ENCODE results near the gene TCF12.

Gene TCF12

GRCh38 chr15:57324590-57324890 is 406.1 kb downstream of the TCF12 start:
- in situ Hi-C loops (cut with HindIII; ENCODE audit: low sequenced_read_pairs): no loop called here

GRCh38 chr15:57324944-57325679 is 406.7 kb downstream of the TCF12 start:
- in situ Hi-C loops (cut with HindIII; ENCODE audit: low sequenced_read_pairs): no loop called here

GRCh38 chr15:57326196-57326595 is 407.8 kb downstream of the TCF12 start:
- in situ Hi-C loops (cut with HindIII; ENCODE audit: low sequenced_read_pairs): no loop called here

DNA sequence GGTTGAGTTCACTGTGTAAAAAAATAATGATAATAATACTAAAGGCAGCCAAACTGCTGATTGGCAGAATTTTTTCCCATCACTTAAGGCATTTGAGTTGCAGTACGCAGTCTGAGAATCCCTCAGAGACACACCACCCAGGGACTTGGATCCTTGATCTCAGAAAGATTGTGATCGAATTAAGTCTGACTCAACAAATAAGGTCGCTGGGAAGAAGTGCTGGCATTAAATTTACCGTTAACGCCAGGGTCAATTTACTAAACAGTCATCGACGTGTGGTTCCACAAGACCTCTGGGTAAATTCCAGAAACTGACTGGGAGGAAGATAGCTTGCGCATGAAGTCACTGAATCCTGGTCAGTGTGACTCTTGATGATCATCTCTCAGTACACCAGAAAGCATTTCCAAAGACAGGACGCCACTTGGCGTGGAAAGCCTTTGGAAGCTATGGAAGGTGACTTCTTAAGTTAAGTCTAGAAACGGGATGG is 409.6 kb downstream of the TCF12 start:
- in situ Hi-C loops (cut with HindIII; ENCODE audit: low sequenced_read_pairs): no loop called here

DNA sequence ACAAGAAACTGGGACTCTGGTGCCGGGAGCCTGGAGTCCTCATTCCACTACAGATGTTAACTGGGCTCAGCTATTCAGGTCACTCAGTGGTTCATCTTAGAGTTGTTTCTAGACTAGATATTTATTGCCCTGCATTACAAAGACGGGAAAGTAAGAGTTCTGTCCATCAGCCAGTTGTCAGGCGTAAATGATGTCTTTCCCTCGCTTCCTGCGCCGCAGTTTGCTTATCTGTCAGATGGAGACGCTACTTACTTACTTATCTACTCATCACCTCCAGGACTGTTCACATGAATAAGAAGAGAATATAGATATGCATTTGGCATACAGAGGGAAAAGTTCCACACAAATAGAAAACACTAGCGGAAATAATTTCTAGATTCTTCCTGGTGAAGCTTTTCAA is 410.0 kb downstream of the TCF12 start:
- in situ Hi-C loops (cut with HindIII; ENCODE audit: low sequenced_read_pairs): no loop called here

GRCh38 chr15:57328897-57329296 is 410.5 kb downstream of the TCF12 start:
- in situ Hi-C loops (cut with HindIII; ENCODE audit: low sequenced_read_pairs): no loop called here

- in situ Hi-C loops (cut with HindIII; ENCODE audit: low sequenced_read_pairs): no loop called here
Measured at GRCh38 chr15:57329582-57330367, 411.3 kb downstream of the TCF12 start.

DNA sequence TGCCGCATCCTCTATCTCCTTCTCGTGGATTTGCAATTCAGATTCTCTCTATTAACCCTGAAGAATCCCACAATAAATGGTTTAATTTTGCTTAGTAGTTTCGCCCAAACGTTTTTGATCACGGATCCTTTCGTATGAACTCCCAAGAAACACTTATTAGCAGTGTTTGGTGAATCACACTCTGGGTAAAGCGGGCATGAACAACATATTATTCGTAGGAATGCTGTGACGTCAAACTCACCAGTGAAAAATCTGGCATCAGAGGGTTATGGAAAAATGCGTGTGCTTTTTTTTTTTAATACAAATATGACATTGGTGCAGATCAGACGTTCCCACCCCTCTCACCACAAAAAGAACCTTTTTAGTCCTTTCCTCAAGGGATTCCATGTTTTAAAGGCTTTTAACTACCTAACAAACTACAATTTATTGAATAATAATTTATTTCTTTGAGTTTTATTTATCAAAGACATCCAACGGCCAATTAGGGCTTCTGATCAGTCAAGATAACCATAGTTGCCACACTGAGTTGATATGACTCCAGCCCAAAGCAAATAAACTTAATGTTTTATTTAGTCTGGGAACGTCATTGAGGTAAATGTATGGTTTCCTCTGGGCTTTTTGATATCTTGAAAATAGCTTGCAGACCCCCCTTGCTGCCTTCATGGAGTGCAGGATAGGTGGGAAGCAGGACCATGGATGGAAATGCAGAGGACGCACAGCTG is 412.3 kb downstream of the TCF12 start:
- in situ Hi-C loops (cut with HindIII; ENCODE audit: low sequenced_read_pairs): no loop called here

GRCh38 chr15:57332326-57332725 is 413.9 kb downstream of the TCF12 start:
- in situ Hi-C loops (cut with HindIII; ENCODE audit: low sequenced_read_pairs): no loop called here

DNA sequence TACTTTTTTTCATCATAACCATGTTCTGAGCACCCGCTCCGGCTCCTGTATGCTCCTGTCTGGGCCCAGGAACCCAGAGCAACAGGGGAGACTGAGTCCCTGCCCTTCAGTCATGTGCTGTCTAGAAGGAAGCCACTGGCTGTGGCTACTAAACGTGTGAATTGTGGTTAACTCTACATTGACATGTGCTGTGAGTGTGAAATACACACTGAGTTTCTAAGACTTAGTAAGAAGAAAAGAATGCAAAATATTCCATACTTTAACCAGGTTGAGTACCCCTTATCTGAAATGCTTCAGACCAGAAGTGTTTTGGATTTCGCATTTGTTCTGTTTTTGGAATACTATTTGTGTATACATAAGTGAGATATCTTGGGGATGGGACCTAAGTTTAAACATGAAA is 415.0 kb downstream of the TCF12 start:
- in situ Hi-C loops (cut with HindIII; ENCODE audit: low sequenced_read_pairs): no loop called here

DNA sequence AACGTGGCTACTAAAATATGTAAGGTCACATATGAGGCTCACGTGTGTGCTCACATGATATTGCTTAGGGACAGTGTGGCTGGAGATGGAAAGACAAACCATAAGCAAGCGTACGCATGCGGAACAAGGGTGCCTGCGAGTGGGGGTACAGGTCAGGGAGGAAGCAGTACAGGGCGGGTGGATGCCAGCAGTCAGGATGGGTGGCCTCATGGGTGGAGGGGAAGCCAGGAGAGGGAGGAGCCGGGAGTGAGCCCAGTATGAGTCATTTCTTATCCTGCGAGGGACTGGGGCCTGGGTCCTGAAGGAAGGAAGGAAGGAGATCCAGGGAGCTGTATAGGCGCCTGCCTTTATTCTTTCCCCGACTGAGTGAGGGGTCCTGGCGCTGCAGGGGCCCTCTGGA is 415.8 kb downstream of the TCF12 start:
- in situ Hi-C loops (cut with HindIII; ENCODE audit: low sequenced_read_pairs): no loop called here

- in situ Hi-C loops (cut with HindIII; ENCODE audit: low sequenced_read_pairs): loop anchor here (5.0 kb wide), 1 partner anchor 182 kb away; no protein-coding TSS in a partner anchor
Measured at GRCh38 chr15:57335293-57335715, 416.9 kb downstream of the TCF12 start.

DNA sequence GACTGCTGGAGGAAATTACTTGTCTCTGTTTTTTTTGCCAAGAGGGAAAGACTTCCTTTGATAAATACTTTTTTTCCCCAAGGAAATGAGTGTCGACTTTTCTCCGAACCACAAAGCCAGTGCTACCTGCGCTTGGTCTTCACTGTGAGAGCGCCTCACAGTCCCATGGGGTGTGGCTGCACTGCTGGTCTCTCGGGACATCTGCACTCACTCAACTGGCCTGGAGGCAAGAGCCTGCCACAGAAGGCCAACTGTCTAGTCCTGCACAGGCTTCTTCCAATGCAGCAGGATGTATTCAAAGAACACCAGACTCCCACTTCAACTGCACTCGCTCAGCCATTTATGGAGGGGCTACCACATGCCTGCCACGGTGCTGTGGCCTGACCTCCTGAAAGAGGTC is 417.3 kb downstream of the TCF12 start:
- in situ Hi-C loops (cut with HindIII; ENCODE audit: low sequenced_read_pairs): loop anchor here (5.0 kb wide), 1 partner anchor 182 kb away; no protein-coding TSS in a partner anchor

DNA sequence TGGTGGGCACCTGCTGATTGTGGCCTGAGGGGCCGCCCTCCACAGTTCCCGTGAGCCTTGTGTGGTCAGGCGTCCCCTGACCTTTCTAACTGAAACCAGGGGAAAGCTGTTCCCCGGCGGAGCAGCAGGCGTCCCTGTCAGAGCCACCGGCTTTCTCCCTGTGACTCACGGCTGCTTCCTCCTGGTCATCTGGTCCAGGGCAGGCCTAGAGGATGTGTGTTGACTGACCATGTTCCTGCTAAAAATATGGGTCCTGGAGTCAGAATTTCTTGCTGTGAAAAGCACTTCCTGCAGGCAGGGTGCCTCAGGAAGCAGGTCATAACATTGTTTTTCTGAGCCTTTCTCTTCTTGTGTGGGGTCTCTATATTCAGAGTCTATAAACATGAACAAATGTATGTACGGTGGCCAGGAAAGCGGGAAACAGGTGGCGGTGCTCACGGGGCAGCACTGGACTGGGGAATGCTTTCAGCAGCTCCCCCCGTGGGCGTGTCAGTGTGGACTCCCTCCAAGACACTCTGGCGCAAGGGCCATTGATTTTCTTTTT is 419.5 kb downstream of the TCF12 start:
- in situ Hi-C loops (cut with HindIII; ENCODE audit: low sequenced_read_pairs): loop anchor here (5.0 kb wide), 1 partner anchor 179 kb away; no protein-coding TSS in a partner anchor

DNA sequence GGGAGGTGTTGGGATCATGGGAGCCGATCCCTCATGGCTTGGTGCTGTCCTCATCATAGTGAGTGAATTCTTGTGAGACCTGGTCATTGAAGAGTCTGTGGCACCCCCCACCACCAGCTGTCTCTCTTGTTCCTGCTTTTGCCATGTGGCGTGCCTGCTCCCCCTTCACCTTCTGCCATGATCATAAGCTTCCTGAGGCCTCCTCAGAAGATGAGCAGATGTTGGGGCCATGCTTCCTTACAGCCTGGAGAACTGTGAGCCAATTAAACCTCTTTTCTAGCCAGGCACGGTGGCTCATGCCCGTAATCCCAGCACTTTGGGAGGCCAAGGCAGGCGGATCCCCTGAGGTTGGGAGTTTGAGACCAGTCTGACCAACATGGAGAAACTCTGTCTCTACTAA is 420.9 kb downstream of the TCF12 start:
- in situ Hi-C loops (cut with HindIII; ENCODE audit: low sequenced_read_pairs): loop anchor here (5.0 kb wide), 1 partner anchor 178 kb away; no protein-coding TSS in a partner anchor

All from endothelial cell of hepatic sinusoid (primary cell).